Lung (tissue), 12 donors: ENCODE data around the gene EXOC2. TPM values are rescaled to one million over a fixed set of nuclear protein-coding genes. Genes with fewer than 3 reads are reported as not detected.

Experiments
- ATAC-seq: fragments of 200-7000 bp; cut with Tn5 transposase; one replicate; pipeline ENCODE4 v1.9.1; 2020; ENCODE audit warnings: moderate number of reproducible peaks; ENCODE audit not compliant: insufficient read depth, low FRiP score
- DNase-seq, 3 donors: peaks; one replicate each; pipeline ENCODE4 v3.0.0-alpha.2; 2013 to 2017
- H3K27ac ChIP-seq, 2 donors: one replicate each; pipeline ENCODE4 v1.5.1; 2013; ENCODE audit warnings: mild to moderate bottlenecking in 2 of 2, moderate library complexity in 2 of 2, control low read depth in 1 of 2, inconsistent platforms in 1 of 2, low read depth in 1 of 2, low read length in 1 of 2
- H3K27me3 ChIP-seq, 3 donors: one replicate each; pipeline ENCODE4 v1.5.1; 2013; ENCODE audit warnings: low read length in 2 of 3; ENCODE audit not compliant: control insufficient read depth in 3 of 3, insufficient read depth in 3 of 3
- H3K36me3 ChIP-seq, 4 donors: one replicate each; pipeline ENCODE4 v1.5.1; 2013; ENCODE audit warnings: low read length in 4 of 4, mild to moderate bottlenecking in 1 of 4, moderate library complexity in 1 of 4; ENCODE audit not compliant: control insufficient read depth in 4 of 4, insufficient read depth in 4 of 4
- H3K4me1 ChIP-seq, 5 donors: one replicate each; pipeline ENCODE4 v1.5.1; 2013; ENCODE audit warnings: low read length in 5 of 5, mild to moderate bottlenecking in 2 of 5, moderate library complexity in 1 of 5; ENCODE audit not compliant: control insufficient read depth in 5 of 5, insufficient read depth in 5 of 5
- H3K4me3 ChIP-seq: one replicate; pipeline ENCODE4 v1.5.1; 2013; ENCODE audit warnings: mild to moderate bottlenecking, control low read depth, moderate library complexity
- H3K9ac ChIP-seq, 2 donors: one replicate each; pipeline ENCODE4 v1.5.1; 2013; ENCODE audit warnings: low read length in 2 of 2, control low read depth in 1 of 2; ENCODE audit not compliant: insufficient read depth in 1 of 2
- H3K9me3 ChIP-seq, 4 donors: one replicate each; pipeline ENCODE4 v1.5.1; 2013; ENCODE audit warnings: low read length in 3 of 4, mild to moderate bottlenecking in 1 of 4, moderate library complexity in 1 of 4; ENCODE audit not compliant: control insufficient read depth in 4 of 4, insufficient read depth in 3 of 4
- WGBS, 2 donors: extraction: QIAGEN DNeasy Blood & Tissue Kit; methylation state at CpG; one replicate each; pipeline ENCODE4 v1.1.7; 2013; 5-methylcytosine and 5-hydroxymethylcytosine counted together
- polyA plus RNA-seq, 2 donors: library from polyadenylated mRNA; stranded (reverse); fragments of 200-250 nt; gene quantifications; one replicate each; pipeline ENCODE4 v1.2.1, GENCODE V29; 2013
- total RNA-seq, 2 donors: library from RNA; depleted of rRNA in 1 of 2; stranded (reverse); fragments of >200 nt in 1 of 2; gene quantifications; one replicate each; pipeline ENCODE4 v1.2.1, GENCODE V29; 2014 to 2021
- TF ChIP-seq, protein P1 (sequence below): IDR thresholded peaks from 2 replicates; pipeline ENCODE4 v1.5.1; 2012; ENCODE audit warnings: mild to moderate bottlenecking; ENCODE audit errors: control extremely low read depth, extremely low read depth
- donor health status: control.
- donor health status: control.
- donor health status: Bipolar disorder and iron deficiency.
- donor health status: healthy.
- donor health status: DM: yes; HTN: yes; CAD: no.

The EXOC2 gene
- total and polyA plus RNA-seq, 4 donors, result 6.3 to 33.0 (median 12.8) TPM

DNA sequence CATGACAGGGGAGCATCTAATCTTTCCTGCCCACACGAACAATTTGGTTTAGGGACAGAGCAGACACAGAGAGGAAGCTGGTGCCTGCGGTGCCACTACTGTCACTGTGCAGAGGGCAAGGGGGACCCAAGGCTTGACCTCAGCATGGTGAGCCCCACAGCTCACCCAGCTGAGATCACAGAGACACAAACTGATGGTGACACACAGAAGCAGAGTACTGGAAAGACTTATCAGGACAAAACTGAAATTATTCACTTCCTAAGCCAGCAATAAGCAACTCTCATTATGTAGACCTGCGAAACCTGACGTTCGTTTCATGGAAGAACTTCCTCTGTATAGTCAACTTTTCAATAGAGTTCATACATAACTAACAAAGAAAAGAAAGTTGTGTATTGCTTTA is 122.1 kb downstream of the EXOC2 start:
- H3K4me3 ChIP-seq, result no peak overlapping the region
- peak overlapping the region in 1 of 2 donors; percentile 38 for H3K9ac ChIP-seq
- ATAC-seq, result no peak
- H3K9me3 ChIP-seq, result peaks cover 0 to 3% (median 1%) of the 10 kb centered on the region in 4 donors
- no peak overlapping the region for H3K27ac ChIP-seq
- H3K27me3 ChIP-seq, result no peaks in the 10 kb centered on the region
- H3K36me3 ChIP-seq, result peaks cover 11 to 17% (median 13%) of the 10 kb centered on the region in 4 donors
- TF ChIP-seq, protein P1, sequence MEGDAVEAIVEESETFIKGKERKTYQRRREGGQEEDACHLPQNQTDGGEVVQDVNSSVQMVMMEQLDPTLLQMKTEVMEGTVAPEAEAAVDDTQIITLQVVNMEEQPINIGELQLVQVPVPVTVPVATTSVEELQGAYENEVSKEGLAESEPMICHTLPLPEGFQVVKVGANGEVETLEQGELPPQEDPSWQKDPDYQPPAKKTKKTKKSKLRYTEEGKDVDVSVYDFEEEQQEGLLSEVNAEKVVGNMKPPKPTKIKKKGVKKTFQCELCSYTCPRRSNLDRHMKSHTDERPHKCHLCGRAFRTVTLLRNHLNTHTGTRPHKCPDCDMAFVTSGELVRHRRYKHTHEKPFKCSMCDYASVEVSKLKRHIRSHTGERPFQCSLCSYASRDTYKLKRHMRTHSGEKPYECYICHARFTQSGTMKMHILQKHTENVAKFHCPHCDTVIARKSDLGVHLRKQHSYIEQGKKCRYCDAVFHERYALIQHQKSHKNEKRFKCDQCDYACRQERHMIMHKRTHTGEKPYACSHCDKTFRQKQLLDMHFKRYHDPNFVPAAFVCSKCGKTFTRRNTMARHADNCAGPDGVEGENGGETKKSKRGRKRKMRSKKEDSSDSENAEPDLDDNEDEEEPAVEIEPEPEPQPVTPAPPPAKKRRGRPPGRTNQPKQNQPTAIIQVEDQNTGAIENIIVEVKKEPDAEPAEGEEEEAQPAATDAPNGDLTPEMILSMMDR, result no peak
- no peak for DNase-seq
- WGBS, 2 donors, result 93 to 94% methylated on average over 5 of the region's 5 CpGs
- no peaks in the 10 kb centered on the region for H3K4me1 ChIP-seq

DNA sequence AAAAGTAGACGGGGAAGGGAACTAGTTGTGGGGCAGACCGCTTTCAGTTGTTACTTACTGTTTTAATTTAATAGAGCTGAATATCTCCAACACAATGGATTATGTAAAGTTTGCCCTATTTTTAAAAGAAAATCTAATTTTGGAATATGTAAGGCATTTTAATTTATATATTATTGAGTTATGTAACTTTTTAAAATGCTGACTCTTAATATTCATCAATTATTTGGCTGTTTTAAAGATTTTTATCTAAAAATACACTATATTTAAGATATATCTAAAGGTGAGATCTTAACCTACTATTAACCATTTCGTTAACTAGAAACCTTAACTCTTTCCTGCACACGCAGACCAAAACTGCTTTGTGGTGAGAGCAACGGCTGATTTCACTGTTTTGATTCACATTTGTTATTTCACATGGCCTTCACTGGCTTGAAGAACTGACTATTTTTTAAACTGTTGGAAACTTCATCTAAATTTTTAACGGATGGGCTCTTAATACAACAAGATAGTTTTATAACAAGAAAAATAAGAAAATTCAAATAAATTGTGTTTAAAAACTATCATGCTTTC is 123.9 kb downstream of the EXOC2 start:
- H3K27me3 ChIP-seq, result no peaks in the 10 kb centered on the region
- ATAC-seq, result no peak
- no peaks in the 10 kb centered on the region for H3K4me1 ChIP-seq
- no peak overlapping the region for H3K4me3 ChIP-seq
- peaks cover 11 to 18% (median 12%) of the 10 kb centered on the region in 4 donors for H3K36me3 ChIP-seq
- H3K27ac ChIP-seq, result no peak overlapping the region
- DNase-seq, result no peak
- no peaks in the 10 kb centered on the region for H3K9me3 ChIP-seq
- TF ChIP-seq, protein P1, result no peak
- WGBS, 2 donors, result 87 to 92% methylated on average over 6 of the region's 6 CpGs
- H3K9ac ChIP-seq, result no peak overlapping the region

DNA sequence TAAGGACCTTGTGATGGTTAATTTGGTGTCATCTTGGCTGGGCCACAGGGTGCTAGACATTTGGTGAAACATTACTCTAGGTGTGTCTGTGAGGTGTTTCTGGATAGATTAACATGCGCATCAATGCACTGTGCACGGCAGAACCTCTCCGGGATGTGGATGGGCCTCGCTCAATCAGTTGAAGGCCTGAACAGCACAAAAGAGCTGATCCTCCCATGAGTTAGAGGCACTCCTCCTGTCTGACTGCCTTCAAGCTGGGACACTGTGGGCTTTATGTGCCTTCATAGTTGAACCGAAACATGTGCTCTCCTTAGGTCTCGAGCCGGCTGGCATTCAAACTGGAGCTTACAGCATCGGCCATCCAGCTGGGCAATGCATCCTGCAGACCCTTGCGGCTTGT is 124.9 kb downstream of the EXOC2 start:
- TF ChIP-seq, protein P1, result no peak
- Histone ChIP-seq H3K27me3 (no peaks in the 10 kb centered on the region), H3K36me3 (peaks cover 12 to 19% (median 13%) of the 10 kb centered on the region in 4 donors), H3K4me1 (no peaks in the 10 kb centered on the region), H3K4me3 (no peak overlapping the region), H3K9me3 (no peaks in the 10 kb centered on the region), H3K27ac (no peak overlapping the region), H3K9ac (no peak overlapping the region)
- ATAC-seq, result no peak
- DNase-seq, result no peak
- WGBS, 2 donors, result 87 to 88% methylated on average over 9 of the region's 9 CpGs

DNA sequence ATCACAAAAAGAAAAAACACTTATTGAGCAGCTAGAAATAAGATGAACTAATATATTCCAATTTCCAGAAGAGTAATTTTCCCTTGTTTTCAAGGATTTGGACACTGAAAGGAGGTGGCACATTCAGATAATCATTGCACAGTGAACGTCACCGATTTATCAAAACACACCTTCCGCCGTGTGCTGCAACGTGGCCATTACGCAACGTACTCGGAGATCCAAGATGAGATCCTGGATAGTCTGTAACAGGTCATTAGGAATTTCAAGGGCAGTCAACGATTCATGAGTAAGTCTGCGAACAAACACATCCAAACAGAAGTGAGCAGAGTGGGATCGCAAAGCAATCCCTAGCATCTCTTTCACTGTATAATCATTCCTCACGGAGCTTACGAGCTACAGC is 129.1 kb downstream of the EXOC2 start:
- no peak overlapping the region for H3K4me3 ChIP-seq
- ATAC-seq, result no peak
- H3K27me3 ChIP-seq, result no peaks in the 10 kb centered on the region
- TF ChIP-seq, protein P1, result no peak
- peaks cover 11 to 18% (median 14%) of the 10 kb centered on the region in 4 donors for H3K36me3 ChIP-seq
- no peaks in the 10 kb centered on the region for H3K4me1 ChIP-seq
- H3K27ac ChIP-seq, result no peak overlapping the region
- H3K9me3 ChIP-seq, result no peaks in the 10 kb centered on the region
- WGBS, 2 donors, result 89 to 92% methylated on average over 13 of the region's 13 CpGs
- no peak for DNase-seq
- no peak overlapping the region for H3K9ac ChIP-seq
